ENCODE results near the gene GJB4.
A peak's percentile ranks its signal among the peaks of the same experiment; 100 is the strongest.

The GJB4 gene

DNA sequence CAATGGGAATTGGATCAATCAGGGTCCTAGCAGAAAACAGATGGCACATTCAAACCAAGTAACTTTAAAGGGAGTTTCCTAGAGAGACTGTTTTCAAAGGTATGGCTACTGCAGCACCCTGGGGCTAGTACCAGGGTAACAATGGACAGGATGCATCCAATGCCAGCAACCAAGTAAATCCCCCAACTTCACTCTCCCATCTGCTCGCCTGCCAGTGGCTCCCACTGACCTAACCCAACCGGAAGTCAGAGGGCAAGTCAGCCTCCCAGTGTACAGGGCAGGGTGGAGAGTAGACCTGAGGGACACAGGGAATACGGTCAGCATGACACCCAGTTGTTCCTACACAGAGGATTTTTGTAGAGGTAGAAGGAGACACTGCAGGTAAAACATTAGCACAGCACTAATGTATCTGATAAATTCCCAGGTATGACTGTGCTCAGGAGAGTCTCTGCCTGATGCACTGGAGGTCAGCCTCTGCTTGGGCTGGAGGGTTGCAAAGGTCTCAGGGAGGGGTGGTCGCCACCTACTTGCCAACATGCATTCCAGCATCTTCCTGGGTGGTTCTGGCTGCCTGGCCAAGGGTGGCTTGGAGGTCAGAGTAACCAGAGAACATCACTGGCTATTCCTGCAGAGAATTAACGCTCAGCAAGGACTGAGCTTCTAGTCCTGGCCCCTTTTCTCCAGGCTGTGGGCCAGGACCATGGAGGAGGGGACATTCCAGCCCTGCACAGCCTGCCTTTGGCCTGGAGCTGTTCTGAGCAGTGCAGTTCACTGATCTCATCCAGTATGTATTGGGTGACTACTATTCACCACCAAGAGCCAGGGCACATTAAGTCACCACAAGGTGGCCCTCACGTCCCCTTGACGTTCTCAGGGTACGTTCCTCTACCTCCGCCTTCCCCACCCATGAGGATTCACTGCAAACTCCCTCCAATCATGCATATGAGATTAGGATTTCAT lies 28.2 kb downstream of the GJB4 start:
- Histone ChIP-seq H3K9me3 (ENCODE audit: insufficient read depth, low read length) (no peaks in the 10 kb centered on the region), H3K4me3 (ENCODE audit: low read length) (no peak overlapping the region), H3K27me3 (ENCODE audit: low read depth, low read length) (no peaks in the 10 kb centered on the region), H3K4me1 (ENCODE audit: low read length) (no peaks in the 10 kb centered on the region), H2AFZ (ENCODE audit: low read depth, low read length) (no peak overlapping the region), H3K4me2 (ENCODE audit: low read length) (no peak overlapping the region), H3K27ac (ENCODE audit: low read length) (no peak overlapping the region), H4K20me1 (ENCODE audit: insufficient read depth, low read length) (no peaks in the 10 kb centered on the region), H3K79me2 (ENCODE audit: low read length) (no peaks in the 10 kb centered on the region), H3K9ac (ENCODE audit: low read length) (no peak overlapping the region), H3K36me3 (replicated peaks; ENCODE audit: low read depth, low read length) (no peaks in the 10 kb centered on the region)
- TF ChIP-seq, protein P1, sequence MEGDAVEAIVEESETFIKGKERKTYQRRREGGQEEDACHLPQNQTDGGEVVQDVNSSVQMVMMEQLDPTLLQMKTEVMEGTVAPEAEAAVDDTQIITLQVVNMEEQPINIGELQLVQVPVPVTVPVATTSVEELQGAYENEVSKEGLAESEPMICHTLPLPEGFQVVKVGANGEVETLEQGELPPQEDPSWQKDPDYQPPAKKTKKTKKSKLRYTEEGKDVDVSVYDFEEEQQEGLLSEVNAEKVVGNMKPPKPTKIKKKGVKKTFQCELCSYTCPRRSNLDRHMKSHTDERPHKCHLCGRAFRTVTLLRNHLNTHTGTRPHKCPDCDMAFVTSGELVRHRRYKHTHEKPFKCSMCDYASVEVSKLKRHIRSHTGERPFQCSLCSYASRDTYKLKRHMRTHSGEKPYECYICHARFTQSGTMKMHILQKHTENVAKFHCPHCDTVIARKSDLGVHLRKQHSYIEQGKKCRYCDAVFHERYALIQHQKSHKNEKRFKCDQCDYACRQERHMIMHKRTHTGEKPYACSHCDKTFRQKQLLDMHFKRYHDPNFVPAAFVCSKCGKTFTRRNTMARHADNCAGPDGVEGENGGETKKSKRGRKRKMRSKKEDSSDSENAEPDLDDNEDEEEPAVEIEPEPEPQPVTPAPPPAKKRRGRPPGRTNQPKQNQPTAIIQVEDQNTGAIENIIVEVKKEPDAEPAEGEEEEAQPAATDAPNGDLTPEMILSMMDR (IDR thresholded peaks at IDR 0.05; ENCODE audit: low read depth, low read length), result peak; percentile 43
- no peak for TF ChIP-seq EZH2phosphoT487 (IDR thresholded peaks at IDR 0.05; ENCODE audit: low read depth)

DNA sequence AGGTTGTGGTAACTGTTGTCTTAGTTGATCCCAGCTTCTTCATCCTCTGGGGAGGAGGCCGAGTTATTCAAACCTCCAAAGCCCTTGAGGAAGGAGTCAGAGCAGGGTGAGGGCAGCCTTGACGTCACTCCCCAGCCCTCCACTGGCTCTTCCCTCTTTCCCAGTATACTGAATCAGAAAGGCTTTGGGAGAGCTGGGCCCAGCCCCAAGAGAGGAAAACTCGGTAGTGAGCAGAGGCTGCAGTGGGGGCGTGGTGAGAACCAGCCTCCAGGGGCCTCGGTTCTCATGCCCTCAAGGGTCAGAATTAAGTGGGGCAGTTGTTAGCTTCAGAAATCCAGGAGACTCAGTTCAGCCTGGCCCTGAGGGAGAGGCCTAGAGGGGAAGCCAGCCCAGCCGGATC lies 31.4 kb downstream of the GJB4 start:
- Histone ChIP-seq H3K36me3 (replicated peaks; ENCODE audit: low read depth, low read length) (no peaks in the 10 kb centered on the region), H3K27me3 (ENCODE audit: low read depth, low read length) (no peaks in the 10 kb centered on the region)
- TF ChIP-seq EZH2phosphoT487 (IDR thresholded peaks at IDR 0.05; ENCODE audit: low read depth), result no peak
- TF ChIP-seq, protein P1 (IDR thresholded peaks at IDR 0.05; ENCODE audit: low read depth, low read length), result no peak

DNA sequence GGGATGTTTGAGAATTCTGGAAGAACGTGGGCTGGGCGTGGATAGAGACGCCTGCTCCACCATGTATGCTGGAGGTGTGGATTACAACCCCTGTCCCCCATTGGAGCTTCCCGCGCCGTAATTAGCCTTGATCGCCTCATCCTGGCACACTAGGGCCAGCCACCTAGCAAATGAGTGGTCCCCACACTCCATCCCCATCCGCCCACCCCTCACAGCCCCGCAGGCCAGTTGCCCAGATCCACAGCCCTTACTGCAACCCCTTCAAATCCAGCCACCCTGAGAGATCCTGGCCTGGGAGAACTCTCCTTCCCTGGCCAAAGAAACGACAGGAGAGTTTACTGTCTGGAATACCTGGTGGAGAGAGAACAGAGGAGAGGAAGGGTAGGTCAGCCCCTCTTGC lies 32.9 kb downstream of the GJB4 start:
- no peaks in the 10 kb centered on the region for H3K27me3 ChIP-seq (ENCODE audit: low read depth, low read length)
- no peaks in the 10 kb centered on the region for H3K79me2 ChIP-seq (ENCODE audit: low read length)
- no peak overlapping the region for H3K9ac ChIP-seq (ENCODE audit: low read length)
- TF ChIP-seq, protein P1 (IDR thresholded peaks at IDR 0.05; ENCODE audit: low read depth, low read length), result no peak
- no peak for TF ChIP-seq EZH2phosphoT487 (IDR thresholded peaks at IDR 0.05; ENCODE audit: low read depth)
- H3K9me3 ChIP-seq (ENCODE audit: insufficient read depth, low read length), result no peaks in the 10 kb centered on the region
- no peaks in the 10 kb centered on the region for H3K4me1 ChIP-seq (ENCODE audit: low read length)
- H2AFZ ChIP-seq (ENCODE audit: low read depth, low read length), result no peak overlapping the region
- no peak overlapping the region for H3K27ac ChIP-seq (ENCODE audit: low read length)
- H3K36me3 ChIP-seq (replicated peaks; ENCODE audit: low read depth, low read length), result no peaks in the 10 kb centered on the region
- no peak overlapping the region for H3K4me2 ChIP-seq (ENCODE audit: low read length)
- no peaks in the 10 kb centered on the region for H4K20me1 ChIP-seq (ENCODE audit: insufficient read depth, low read length)
- no peak overlapping the region for H3K4me3 ChIP-seq (ENCODE audit: low read length)

More for the DNA sequence above, 31.4 kb downstream of the GJB4 start:
- H3K79me2 ChIP-seq (ENCODE audit: low read length), result no peaks in the 10 kb centered on the region
- no peaks in the 10 kb centered on the region for H3K4me1 ChIP-seq (ENCODE audit: low read length)
- no peaks in the 10 kb centered on the region for H3K9me3 ChIP-seq (ENCODE audit: insufficient read depth, low read length)
- no peak overlapping the region for H3K4me3 ChIP-seq (ENCODE audit: low read length)
- H4K20me1 ChIP-seq (ENCODE audit: insufficient read depth, low read length), result no peaks in the 10 kb centered on the region
- H3K4me2 ChIP-seq (ENCODE audit: low read length), result no peak overlapping the region
- H3K27ac ChIP-seq (ENCODE audit: low read length), result no peak overlapping the region
- no peak overlapping the region for H2AFZ ChIP-seq (ENCODE audit: low read depth, low read length)
- H3K9ac ChIP-seq (ENCODE audit: low read length), result no peak overlapping the region

DNA sequence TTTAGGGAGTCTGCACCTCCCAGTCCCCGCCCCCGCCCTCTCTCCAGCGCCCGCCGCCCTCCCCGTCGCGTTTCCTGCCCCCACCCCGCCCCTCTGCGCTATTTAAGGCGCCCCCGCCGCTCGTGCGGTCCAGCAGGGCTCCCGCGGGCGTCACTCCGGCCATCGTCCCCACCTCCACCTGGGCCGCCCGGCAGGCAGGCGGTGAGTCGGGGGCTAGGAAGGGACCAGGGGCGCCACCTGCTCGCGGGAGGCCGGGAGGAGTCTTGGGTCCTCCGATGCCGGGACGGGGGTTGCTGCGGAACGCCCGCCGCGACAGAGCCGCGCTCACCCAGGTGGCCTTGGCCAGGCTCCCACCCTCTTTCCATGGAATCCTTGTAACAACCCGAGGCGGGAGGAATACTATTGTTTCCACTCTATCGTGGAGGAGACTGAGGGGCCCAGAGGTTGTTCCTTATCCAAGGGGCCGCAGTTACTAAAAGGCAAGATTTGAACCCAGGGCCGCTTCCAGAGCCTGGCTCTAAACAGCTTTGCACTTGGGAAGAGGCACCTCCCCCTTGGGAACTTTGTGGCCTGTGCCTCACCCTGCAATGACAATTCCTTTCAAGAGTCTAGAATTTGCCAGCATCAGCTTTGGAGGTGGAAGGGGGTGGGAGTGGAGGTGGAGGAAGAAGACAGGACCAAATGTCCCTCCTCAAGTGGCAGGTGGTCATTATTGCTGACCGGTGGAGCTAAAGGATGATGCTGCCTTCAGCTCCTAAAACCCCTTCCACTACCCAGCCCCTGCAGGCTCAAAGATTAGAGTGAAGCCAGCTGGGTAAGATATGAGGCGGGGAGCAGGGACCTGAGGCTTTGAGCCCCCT lies 33.6 kb downstream of the GJB4 start, which contains the start of gene GJA4:
TSS of gene GJA4 (plus strand) at position 132 of the 860 bp plus-strand sequence. CDS start 1,215 bp downstream, outside the sequence.
- Histone ChIP-seq H3K36me3 (replicated peaks; ENCODE audit: low read depth, low read length) (no peaks in the 10 kb centered on the region), H3K4me1 (ENCODE audit: low read length) (no peaks in the 10 kb centered on the region), H3K9ac (ENCODE audit: low read length) (no peak within 1 kb of the TSS), H2AFZ (ENCODE audit: low read depth, low read length) (no peak within 1 kb of the TSS), H3K4me2 (ENCODE audit: low read length) (no peak within 1 kb of the TSS), H3K79me2 (ENCODE audit: low read length) (no peaks in the 10 kb centered on the region), H3K9me3 (ENCODE audit: insufficient read depth, low read length) (no peaks in the 10 kb centered on the region), H3K27ac (ENCODE audit: low read length) (no peak within 1 kb of the TSS), H4K20me1 (ENCODE audit: insufficient read depth, low read length) (no peaks in the 10 kb centered on the region), H3K4me3 (ENCODE audit: low read length) (no peak within 1 kb of the TSS), H3K27me3 (ENCODE audit: low read depth, low read length) (no peaks in the 10 kb centered on the region)
- TF ChIP-seq, protein P1 (IDR thresholded peaks at IDR 0.05; ENCODE audit: low read depth, low read length), result no peak
- no peak for TF ChIP-seq EZH2phosphoT487 (IDR thresholded peaks at IDR 0.05; ENCODE audit: low read depth)
